Measurements from ENCODE around the gene ADAR.

The ADAR gene

DNA sequence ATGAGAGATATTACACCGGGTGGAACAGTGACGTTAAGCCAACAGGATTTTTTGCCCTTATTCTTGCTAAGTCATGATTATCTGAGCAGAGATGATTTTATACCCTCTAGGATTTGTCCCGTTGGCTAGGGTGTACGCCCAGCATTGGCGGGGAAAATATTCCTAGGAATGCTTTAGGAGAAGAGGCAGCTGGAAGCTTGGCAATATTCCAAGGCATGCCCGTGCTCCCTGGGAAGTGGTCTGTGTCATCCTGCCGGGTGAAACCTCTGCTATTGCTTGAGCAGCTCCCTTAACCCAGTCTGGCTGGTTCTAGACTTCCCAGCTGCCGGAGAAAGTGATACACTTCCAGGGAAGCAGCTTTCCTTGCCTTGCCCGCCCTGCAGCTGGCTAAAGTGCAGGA is 24.2 kb downstream of the ADAR start:
- DNase-seq (ENCODE audit: low read depth) = no peak

- no peak for DNase-seq (ENCODE audit: low read depth)
These were observed 25.1 kb downstream of the ADAR start for GRCh38 chr1:154582885-154583284.

DNA sequence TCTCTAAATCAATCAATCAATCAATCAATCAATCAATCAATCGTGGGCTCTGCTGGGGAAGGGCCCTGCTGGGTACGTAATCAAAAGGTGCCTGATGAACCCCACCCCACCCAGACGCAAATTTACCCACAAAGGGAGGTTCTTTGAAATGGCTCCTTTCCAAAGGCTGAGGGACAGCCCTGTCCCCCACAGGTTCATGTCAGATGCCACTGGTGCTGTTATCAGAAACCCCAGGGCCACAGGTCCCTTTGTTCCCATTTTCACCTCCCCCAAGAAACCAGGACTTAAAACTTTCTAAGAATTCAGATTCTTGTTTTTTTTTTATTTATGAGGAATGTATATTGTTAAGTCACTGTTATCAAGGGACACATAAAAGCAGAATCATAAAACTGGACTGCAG is 26.2 kb downstream of the ADAR start:
- DNase-seq (ENCODE audit: low read depth) = no peak

DNA sequence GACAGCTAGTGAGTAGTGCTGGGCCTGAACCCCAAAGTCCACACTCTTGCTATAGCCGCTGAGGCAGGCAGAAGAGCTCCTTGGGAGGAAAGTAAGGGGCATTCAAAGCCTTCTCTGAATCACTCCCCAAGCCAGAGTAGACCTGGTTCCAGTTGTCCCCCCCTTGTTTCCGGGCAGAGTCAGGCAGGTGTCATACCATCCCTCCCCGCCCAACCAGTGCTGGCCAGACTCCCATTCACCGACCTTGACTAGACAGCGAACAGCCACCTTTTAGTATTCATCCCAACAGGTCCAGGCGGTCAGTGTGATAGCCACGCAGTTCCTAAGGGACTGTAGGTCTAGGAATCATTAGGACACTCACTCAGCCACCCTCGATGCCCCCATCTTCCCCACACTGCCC is 28.6 kb downstream of the ADAR start:
- no peak for DNase-seq (ENCODE audit: low read depth)

DNA sequence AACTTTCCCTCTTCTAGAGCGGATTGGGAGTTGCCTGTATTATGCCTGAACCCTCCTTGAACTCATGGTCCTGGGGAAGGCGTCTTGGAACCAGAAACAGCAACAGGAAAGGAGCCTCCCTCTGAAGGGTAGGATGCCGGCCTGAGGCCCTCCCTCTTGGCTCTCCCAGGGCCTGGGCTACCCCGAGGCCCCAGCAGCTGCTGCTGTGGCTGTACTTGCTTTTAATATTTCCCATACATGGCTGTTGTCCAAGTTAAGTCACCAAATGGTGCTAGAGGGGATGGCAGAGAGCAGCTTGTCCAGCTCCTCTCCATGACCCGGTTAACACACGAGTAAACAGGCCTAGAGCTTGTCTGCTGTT is 29.9 kb downstream of the ADAR start:
- no peak for DNase-seq (ENCODE audit: low read depth)

- no peak for DNase-seq (ENCODE audit: low read depth)
These were observed 30.5 kb downstream of the ADAR start for GRCh38 chr1:154577346-154578057.

- no peak for DNase-seq (ENCODE audit: low read depth)
These were observed 31.9 kb downstream of the ADAR start for GRCh38 chr1:154575951-154576566.

DNA sequence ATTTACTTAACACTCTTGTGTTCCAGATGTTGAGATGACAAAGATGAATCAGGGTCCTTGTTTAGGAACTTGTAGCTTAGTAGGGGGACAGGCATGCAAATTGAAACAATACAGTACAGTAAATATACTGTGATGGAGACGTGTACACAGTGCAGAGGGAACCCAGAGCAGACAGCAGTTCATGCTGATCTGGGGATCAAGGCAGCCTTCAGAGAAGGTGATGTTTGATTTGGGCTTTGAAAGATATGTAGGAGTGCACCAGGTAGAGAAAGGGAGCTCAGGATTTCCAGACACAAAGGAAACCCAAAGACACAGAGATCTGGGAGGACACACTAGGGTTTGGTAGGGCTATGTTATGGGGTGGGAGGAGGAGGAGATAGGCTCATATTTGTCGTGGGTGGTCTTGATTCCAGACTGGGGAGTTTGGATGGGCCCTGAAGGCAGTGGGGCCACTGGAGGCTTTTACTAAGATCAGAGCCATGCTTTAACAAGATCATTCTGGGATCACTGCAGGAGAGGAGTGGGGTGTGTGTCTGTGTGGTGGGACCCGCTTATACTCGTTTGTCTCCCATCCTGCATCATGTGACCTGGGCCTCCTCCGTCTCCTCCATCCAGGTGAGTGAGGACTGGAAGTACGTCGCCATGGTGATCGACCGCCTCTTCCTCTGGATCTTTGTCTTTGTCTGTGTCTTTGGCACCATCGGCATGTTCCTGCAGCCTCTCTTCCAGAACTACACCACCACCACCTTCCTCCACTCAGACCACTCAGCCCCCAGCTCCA is 32.6 kb downstream of the ADAR start:
- DNase-seq (ENCODE audit: low read depth) = no peak

- no peak for DNase-seq (ENCODE audit: low read depth)
These were observed 33.3 kb downstream of the ADAR start for GRCh38 chr1:154574716-154575115.

- no peak for DNase-seq (ENCODE audit: low read depth)
These were observed 34.8 kb downstream of the ADAR start for GRCh38 chr1:154573168-154573510.

- no peak for DNase-seq (ENCODE audit: low read depth)
These were observed 35.4 kb downstream of the ADAR start for GRCh38 chr1:154572468-154573167.

GRCh38 chr1:154571964-154572288 is 36.1 kb downstream of the ADAR start:
- no peak for DNase-seq (ENCODE audit: low read depth)

DNA sequence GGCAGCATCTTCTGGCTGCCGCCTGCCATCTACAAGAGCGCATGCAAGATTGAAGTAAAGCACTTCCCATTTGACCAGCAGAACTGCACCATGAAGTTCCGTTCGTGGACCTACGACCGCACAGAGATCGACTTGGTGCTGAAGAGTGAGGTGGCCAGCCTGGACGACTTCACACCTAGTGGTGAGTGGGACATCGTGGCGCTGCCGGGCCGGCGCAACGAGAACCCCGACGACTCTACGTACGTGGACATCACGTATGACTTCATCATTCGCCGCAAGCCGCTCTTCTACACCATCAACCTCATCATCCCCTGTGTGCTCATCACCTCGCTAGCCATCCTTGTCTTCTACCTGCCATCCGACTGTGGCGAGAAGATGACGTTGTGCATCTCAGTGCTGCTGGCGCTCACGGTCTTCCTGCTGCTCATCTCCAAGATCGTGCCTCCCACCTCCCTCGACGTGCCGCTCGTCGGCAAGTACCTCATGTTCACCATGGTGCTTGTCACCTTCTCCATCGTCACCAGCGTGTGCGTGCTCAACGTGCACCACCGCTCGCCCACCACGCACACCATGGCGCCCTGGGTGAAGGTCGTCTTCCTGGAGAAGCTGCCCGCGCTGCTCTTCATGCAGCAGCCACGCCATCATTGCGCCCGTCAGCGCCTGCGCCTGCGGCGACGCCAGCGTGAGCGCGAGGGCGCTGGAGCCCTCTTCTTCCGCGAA is 36.6 kb downstream of the ADAR start:
- no peak for DNase-seq (ENCODE audit: low read depth)

DNA sequence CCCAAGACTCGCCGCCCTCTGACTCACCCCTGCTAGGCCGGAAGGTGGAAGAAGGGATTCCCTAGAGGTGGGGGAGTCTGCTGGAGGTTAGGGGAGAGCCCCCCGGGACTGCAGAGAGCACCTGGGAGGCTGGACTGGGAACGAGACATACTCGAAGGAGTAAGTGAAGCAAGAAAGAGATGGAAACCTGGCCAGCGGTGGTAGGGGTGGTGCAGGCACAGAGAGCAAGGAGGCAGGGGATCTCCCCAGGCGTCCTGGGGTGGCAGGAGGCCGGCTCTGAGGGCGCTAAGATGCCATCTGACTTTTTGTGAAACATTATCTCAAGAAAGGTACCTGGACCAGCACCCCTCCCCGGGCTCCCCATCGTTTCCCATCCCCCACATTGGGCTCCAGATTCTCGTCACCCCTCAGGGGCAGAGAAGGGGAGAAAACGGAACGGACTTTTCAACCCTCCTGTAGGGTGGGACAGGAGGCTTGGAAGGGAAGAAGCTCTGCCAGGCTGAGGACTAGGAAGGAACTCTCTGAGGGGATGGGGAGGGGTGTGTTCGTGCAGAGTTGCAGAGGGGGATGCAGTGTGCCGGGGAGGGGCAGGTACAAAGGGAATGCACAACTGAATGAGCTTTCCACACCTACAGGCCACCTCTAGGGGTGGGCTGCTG is 39.7 kb downstream of the ADAR start:
- no peak for DNase-seq (ENCODE audit: low read depth)

GRCh38 chr1:154567386-154568156 is 40.4 kb downstream of the ADAR start, which contains the start of gene CHRNB2:
CHRNB2 (plus strand) TSS chr1:154567778; CDS start chr1:154568045, 267 bp downstream.
- DNase-seq (ENCODE audit: low read depth) = no peak

DNA sequence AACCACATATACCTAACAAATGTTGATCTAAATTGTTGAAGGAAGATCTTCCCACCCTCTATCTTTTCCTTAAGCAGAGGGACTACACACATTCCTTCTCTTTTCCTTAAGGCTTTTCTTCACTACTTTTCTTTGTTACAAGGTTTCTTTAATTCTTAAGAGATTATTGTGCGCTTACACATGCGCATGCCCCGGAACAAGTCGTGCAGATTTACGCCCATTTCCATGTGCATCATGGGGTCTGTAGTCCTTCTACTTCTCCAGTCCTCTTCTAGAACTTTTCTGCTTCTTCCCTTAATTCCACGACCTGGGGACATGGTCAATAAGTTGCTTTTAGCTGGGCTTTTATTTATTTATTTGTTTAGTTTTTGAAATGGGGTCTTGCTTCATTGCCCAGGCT is 42.1 kb downstream of the ADAR start:
- DNase-seq (ENCODE audit: low read depth) = no peak

DNA sequence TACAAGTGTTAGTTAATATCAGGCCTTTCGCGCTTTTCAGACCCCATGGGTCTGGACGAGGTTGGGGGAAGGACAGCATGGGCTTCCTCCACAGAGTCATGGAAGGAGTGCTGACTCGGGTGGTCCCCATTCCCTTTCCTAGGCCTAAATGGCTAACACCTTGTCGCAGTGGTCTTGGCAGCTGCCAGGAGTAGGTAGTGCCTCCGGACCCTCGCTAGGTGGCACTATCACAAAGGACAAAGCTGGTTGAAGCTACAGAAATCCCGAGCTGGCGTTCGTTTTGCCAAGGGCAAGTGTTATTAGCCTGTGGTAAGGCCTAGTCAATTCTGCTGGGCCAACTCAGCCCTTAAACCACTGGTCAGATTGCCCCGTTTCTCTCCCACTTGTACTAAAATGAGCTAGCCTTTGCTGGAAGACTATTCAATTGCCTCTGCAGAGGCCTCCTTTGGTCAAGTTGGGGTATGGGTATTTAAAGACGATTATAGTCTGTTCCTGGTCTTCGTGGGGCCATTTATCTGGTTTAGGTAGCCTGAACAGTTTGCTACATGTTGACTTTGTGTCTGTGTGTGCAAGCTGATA is 48.4 kb downstream of the ADAR start:
- DNase-seq (ENCODE audit: low read depth) = peak; percentile 75

- peak; percentile 92 for DNase-seq (ENCODE audit: low read depth)
These were observed 49.1 kb downstream of the ADAR start for GRCh38 chr1:154558720-154559465.

GRCh38 chr1:154557939-154558719 is 49.9 kb downstream of the ADAR start, which contains the start of gene UBE2Q1:
UBE2Q1 (minus strand) TSS chr1:154558662; CDS start chr1:154558553, 109 bp downstream.
- DNase-seq (ENCODE audit: low read depth) = no peak

Measured in HS-27A (cell line).